GM19455 (cell line): Measurements from ENCODE around the gene MEGF6.

Experiments
- ATAC-seq: cut with Tn5 transposase; IDR thresholded peaks from one replicate; pipeline ENCODE4 v1.9.1; 2021; ENCODE audit not compliant: unreplicated experiment

MEGF6 gene

GRCh38 chr1:3525551-3526482 lies 85.5 kb downstream of the MEGF6 start:
- ATAC-seq = no peak

DNA sequence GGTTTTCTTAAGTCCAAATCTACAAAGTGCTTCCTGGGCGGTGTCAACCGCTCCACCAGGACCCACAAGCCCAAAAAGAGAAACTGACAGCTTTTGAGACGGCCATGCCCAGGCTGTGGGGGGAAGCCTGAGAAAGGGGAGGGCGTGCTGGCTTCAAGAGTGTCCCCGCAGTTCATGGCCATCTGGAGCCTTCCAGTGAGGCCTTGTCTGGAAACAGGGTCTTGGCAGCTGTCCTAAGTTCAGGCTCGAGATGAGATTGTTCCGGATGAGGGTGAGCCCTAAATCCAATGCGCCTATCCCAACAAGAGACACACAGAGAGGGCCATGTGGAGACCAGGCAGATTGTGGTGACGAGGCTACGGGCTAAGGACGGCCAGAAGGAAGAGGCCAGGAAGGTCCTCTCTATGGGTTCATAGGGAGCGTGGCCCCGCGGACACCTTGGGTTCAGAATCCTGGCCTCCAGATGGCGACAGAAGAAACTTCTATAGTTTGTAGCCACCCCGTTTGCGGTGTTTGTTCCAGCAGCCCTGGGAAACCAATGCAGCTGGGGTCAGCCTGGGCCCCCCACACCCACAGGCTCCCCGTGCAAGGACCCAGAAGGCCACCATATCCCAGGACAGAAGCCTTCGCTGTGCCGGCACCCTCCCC lies 86.6 kb downstream of the MEGF6 start:
- no peak for ATAC-seq

- no peak for ATAC-seq
These were observed 87.3 kb downstream of the MEGF6 start for GRCh38 chr1:3523980-3524379.

DNA sequence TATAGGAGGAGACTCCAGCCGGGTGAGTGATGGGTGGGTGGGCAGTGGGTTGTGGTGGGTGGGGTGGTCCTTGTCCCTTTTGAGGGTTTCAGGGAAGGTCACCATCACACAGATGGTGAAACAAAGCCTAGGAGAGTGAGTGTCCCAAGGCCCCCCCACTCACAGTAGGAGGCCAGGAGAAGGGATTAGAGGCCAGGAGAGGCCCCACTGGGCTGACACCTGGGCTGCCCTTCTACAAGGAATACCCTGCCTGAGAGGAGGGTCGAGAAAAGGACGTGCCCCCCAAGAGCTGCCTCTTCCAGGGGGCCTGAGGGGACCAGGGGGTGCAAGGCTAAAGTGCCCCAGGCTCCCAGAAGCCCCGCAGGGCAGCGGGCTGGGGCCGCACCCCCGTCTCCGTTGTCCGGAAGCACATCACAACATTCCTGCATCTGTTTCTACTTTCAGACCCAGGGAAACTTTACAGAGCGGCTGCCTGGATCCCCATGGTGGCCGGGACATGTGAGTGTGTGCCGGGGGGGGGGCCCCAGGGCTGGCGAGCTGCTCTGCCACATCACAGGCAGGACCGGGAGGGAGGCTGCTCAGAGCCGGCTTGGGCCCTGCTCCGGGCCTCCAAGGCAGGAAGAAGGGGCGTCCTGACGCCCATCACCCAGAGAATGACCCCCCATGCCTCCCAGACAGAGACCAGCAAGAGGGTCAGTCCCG lies 88.6 kb downstream of the MEGF6 start:
- ATAC-seq = no peak

- no peak for ATAC-seq
These were observed 89.2 kb downstream of the MEGF6 start for GRCh38 chr1:3522112-3522511.

DNA sequence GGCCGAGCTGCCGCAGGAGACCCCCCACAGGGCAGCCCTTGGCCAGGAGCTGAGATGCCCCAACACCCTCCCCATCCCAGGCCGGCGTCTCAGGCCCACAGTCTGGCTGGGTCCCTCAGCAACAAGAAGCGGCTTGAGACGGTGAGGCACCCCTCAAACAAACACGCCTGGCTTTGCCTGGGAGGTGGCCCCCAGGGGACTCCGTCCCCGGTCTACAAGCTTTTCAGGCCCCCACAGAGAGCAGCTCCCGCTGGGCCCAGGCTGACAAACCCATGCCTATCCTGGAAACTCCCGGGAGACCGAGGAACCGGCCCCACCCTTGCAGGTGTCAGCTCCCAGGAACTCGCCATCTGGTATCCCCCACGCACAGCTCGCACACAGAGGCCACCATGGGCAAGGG lies 89.9 kb downstream of the MEGF6 start:
- no peak for ATAC-seq

- no peak for ATAC-seq
These were observed 90.6 kb downstream of the MEGF6 start for GRCh38 chr1:3520419-3521378.

- no peak for ATAC-seq
These were observed 91.9 kb downstream of the MEGF6 start for GRCh38 chr1:3519301-3519885.

DNA sequence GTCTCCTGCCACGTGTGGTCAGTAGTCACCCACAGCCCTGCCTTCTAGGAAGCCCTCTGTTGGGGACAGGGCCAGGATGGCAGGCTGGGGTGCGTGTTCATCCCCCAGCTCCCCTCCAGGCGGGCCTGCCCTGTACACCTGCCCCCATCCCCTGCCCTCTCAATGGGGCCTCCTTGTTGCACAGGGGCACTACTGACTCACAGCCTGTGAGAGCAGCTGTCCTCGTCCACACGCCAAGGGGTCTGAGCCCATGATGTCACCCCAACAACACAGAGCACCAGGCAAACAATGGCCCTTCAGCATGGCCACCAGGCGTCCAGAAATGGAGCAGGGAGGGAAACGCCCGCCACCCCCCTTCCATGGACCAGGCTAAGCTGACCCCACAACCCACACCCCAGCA lies 92.6 kb downstream of the MEGF6 start:
- ATAC-seq = no peak

DNA sequence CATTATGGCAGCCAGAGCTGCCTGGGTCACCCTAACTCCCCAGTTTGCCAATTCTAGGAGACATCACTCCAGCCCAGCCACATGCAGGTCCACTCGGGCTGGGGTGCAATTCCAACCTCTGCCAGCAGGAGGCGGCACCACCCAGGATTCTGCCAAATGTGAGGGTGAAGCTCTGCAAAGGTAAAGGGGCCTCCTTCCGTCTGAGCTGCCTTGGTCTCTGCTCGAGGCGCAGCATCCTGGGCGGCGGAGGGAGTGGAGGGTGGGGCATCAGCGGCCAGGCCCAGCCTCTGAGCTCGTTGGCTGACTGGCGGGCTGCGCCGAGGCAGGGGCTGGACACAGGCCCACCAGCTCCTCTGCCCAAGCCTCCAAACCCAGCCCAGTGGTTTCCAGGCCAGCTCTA lies 93.1 kb downstream of the MEGF6 start:
- no peak for ATAC-seq

GRCh38 chr1:3516911-3517675 lies 94.2 kb downstream of the MEGF6 start:
- ATAC-seq = no peak

- no peak for ATAC-seq
These were observed 94.8 kb downstream of the MEGF6 start for GRCh38 chr1:3516481-3516869.

GRCh38 chr1:3515774-3516480 lies 95.4 kb downstream of the MEGF6 start:
- ATAC-seq = no peak

DNA sequence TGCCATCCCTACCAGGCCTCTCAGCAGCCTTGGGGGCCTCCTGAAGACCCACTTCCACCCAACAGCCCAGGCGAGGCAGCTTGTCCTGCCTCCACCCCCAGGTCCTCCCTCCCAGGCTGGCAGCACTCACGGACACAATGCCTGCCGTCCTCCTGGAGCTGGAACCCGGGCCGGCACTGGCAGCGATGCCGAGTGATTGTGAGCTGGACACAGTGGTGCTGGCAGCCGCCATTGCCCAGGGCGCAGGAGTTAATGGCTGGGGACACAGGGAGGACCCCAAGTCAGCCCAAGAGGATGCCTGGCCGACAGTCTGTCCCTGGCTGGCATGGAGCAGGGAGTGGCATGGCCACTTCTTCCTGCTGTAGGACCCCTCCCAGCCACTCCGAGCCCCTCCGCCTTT lies 96.0 kb downstream of the MEGF6 start:
- ATAC-seq = no peak

- no peak for ATAC-seq
These were observed 96.9 kb downstream of the MEGF6 start for GRCh38 chr1:3514404-3514803.

- no peak for ATAC-seq
These were observed 99.5 kb downstream of the MEGF6 start for GRCh38 chr1:3511856-3512255.

DNA sequence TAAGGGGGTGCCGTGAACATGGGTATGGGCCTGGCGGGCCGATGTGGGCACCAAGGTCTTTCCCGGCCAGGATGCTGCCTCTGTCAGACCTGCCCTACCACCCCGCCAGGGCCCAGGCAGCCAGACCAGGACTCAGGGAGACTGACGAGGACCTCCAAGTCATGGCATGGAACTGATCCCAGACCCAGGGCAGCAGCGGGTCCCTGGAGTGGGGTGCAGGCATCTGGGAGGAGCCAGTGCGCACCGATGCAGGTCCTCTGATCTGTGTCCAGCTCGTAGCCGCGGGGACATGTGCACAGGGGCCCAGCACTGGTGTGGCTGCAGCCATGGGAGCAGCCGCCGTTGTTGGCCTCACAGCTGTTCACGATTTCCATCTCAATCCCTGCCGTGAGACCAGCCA lies 100.0 kb downstream of the MEGF6 start:
- ATAC-seq = no peak

DNA sequence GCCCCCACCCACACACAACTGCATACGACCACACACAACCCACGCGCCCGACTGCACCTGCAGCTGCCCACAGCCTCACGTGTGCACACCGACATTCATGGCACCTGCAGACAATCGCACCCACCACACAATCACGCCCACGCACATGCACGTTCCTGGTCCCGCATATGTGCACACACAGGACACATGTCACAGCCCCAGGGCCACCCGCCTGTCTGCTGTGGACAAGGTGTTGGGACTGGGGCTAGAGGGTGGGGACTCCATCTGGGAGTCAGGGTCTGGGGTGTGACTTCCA lies 100.4 kb downstream of the MEGF6 start:
- ATAC-seq = no peak
